ENCODE data around the gene OR51A7.

- TF ChIP-seq CTCF (IDR thresholded peaks at IDR 0.05; ENCODE audit: low read length), result no peak
- TF ChIP-seq EZH2 (optimal IDR thresholded peaks at IDR 0.05; ENCODE audit: low read depth, low read length), result no peak
These were observed 18.7 kb downstream of the OR51A7 start for GRCh38 chr11:4922304-4922703.
